ENCODE results near the gene ETV1.

DNA sequence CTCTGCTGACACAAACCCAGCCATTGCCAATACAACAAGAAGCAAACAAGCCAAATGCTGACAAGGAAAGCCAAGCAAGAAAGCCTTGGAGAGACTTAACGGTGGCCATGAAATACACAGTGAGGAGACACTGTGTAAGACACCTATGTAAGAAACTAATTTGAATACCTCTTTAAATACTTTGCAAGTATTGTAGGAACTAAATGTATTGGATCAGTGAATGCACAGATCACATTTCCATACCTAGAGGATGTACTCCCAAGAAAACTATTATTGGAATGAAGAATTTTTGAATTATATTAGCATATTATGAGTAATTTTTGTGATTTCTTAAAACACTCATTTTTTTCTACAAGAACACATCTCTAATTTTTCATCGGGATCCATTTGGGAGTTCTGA lies 34.0 kb downstream of the ETV1 start:
- TF ChIP-seq, protein P1, sequence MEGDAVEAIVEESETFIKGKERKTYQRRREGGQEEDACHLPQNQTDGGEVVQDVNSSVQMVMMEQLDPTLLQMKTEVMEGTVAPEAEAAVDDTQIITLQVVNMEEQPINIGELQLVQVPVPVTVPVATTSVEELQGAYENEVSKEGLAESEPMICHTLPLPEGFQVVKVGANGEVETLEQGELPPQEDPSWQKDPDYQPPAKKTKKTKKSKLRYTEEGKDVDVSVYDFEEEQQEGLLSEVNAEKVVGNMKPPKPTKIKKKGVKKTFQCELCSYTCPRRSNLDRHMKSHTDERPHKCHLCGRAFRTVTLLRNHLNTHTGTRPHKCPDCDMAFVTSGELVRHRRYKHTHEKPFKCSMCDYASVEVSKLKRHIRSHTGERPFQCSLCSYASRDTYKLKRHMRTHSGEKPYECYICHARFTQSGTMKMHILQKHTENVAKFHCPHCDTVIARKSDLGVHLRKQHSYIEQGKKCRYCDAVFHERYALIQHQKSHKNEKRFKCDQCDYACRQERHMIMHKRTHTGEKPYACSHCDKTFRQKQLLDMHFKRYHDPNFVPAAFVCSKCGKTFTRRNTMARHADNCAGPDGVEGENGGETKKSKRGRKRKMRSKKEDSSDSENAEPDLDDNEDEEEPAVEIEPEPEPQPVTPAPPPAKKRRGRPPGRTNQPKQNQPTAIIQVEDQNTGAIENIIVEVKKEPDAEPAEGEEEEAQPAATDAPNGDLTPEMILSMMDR (IDR thresholded peaks at IDR 0.05), result no peak
- no peak for TF ChIP-seq POLR2AphosphoS5 (IDR thresholded peaks at IDR 0.05)
